AG09309 (cell line): ENCODE measurements around the gene TRIM10.

ENCODE experiments used
- DNase-seq: peaks from one replicate; pipeline ENCODE4 v3.0.0-alpha.2; 2010; ENCODE audit warnings: low read depth
- H3K4me3 ChIP-seq: 2 replicates; pipeline ENCODE4 v1.5.1; 2011; ENCODE audit warnings: mild to moderate bottlenecking, low read depth, low read length, moderate library complexity; ENCODE audit not compliant: control insufficient read depth
- CTCF ChIP-seq: IDR thresholded peaks from 2 replicates; pipeline ENCODE4 v1.5.1; 2011; ENCODE audit warnings: mild to moderate bottlenecking, low read depth, low read length, inconsistent platforms; ENCODE audit not compliant: insufficient read depth, control insufficient read depth; ENCODE audit errors: missing control alignments

TRIM10 gene

GRCh38 chr6:30163918-30164654 is 3.1 kb upstream of the TRIM10 start:
- DNase-seq: no peak
- no peak overlapping the region for H3K4me3 ChIP-seq
- no peak for TF ChIP-seq CTCF

DNA sequence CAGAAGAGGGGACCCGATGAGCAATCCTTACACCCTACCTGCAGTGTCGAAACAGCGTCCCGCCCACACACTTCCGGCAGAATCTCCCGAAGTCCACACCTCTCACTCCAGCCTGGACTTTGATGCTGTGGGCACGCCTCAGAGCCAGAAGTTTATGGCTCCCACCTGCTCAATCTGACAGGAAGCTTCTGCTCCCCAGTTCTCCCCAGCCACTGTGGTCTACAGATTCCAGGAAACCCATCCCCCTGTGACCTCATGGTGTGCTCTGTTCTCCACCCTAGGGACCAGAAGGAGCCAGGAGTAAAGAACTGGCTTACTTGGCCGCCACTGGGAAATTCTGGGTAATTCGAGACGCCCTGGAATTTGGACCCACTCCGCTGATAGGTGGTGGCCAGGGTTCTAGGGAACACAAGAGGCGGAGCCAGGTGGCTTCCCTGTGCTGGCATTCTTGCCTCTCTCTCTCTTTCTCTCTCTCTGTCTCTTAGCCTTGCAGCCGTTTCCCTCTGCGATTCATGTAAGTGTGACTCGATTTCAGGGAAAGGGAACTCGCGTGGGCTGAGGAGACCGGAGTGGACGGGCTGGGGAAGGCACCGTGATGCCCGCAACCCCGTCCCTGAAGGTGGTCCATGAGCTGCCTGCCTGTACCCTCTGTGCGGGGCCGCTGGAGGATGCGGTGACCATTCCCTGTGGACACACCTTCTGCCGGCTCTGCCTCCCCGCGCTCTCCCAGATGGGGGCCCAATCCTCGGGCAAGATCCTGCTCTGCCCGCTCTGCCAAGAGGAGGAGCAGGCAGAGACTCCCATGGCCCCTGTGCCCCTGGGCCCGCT is 2.3 kb upstream of the TRIM10 start, which contains the start of gene TRIM15:
TRIM15 (plus strand) TSS at position 457 of the 828 bp plus-strand sequence; CDS start at position 596, 139 bp downstream.
- H3K4me3 ChIP-seq: no peak within 1 kb of the TSS
- DNase-seq: no peak
- TF ChIP-seq CTCF: no peak

DNA sequence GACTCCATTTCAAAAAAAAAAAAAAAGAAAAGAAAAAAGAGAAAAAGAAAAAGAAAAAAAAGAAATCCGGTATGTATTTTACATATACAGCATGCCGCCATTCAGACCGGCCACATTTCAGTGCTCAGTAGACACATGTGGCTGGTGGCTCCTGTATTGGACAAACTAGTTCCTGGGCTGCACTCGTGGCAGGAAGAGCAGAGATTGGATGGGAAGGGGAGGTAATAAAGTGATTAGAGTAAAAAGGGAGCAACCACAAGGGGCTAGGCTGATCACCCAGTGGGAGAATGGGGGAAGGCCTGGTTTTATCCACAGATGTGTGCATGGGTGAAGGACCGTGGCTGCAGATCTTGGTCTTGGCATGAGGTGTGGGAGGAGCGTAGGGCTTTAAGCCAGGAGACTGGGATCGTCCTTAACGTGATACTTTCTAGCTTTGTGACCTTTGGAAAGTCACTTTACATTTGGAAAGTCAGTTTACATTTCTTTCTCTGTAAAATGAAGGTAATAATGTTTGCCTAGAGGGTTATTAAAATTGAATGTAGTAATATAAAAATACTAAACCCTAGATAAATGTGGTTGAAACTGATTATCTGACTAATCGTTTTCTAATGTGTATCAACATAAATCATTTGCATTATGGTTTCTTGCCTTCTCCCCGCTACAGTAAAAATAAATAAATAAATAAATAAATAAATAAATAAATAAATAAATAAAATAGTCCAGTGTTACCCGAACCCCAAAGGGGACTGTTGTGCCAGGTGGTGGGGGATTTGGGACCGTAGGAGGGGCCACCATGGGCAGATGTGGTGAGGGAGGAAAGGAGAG is 1.5 kb upstream of the TRIM10 start:
- TF ChIP-seq CTCF: no peak
- DNase-seq: no peak
- H3K4me3 ChIP-seq: no peak overlapping the region

GRCh38 chr6:30160008-30160784 is 815 bp downstream of the TRIM10 start:
- DNase-seq: no peak
- TF ChIP-seq CTCF: no peak
- no peak overlapping the region for H3K4me3 ChIP-seq

DNA sequence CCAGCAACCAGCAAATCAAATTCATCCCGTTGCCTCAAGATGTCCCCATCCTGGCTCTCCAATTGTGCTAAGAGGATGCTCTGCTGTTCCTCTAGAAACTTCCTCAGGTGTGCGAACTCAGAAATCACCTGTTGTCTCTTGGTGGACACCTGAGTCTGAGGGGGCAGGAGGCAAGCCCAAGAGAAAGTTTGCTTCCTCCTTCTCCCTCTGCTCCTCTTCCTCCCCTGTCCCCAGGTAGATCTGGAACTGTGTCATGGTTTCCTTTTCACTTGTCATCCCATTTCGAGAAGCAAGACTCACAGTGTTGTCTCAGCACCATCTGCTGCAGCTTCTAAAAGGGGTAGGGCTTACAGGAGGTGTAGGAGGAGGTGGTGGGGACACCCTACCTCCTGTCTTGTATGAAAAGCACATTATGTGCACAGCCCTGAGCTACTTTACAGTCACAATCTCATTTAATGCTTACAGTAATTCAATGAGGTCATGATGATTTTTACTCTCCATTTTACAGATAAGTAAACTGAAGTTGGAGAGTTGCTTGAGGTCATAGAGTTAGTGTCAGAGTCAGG is 2.5 kb downstream of the TRIM10 start:
- no peak for TF ChIP-seq CTCF
- DNase-seq: no peak
- no peak overlapping the region for H3K4me3 ChIP-seq
